Measurements from ENCODE around the gene MYO3A. TPM values are rescaled to one million over a fixed set of nuclear protein-coding genes. Genes with fewer than 3 reads are reported as not detected.

Gene MYO3A
- total and polyA plus RNA-seq, 2 experiments from 2014 or later, result 3.0 to 10.7 TPM

GRCh38 chr10:26173837-26174236 lies 239.8 kb downstream of the MYO3A start:
- Histone ChIP-seq H2AFZ (no peak overlapping the region), H3K4me2 (no peak overlapping the region), H3K4me1 (ENCODE audit: insufficient read depth) (peaks cover 14% of the 10 kb centered on the region; the same call in 1 of the 2 replicates), H3K27ac (ENCODE audit: low read depth) (no peak overlapping the region), H3K9me2 (ENCODE audit: insufficient read depth) (no peaks in the 10 kb centered on the region), H4K20me1 (replicated peaks; ENCODE audit: insufficient read depth) (no peaks in the 10 kb centered on the region), H3K4me3 (no peak overlapping the region), H3F3A (replicated peaks; ENCODE audit: low read depth) (no peaks in the 10 kb centered on the region), H3K36me3 (ENCODE audit: insufficient read depth) (no peaks in the 10 kb centered on the region), H3K27me3 (ENCODE audit: insufficient read depth) (no peaks in the 10 kb centered on the region), H3K79me2 (replicated peaks; ENCODE audit: insufficient read depth) (no peaks in the 10 kb centered on the region)
- no peaks in the 10 kb centered on the region for H3K36me3 Mint-ChIP-seq (ENCODE audit: low read depth)
- no peaks in the 10 kb centered on the region; the same call in 2 of the 3 replicates for H3K9me3 Mint-ChIP-seq
- TF ChIP-seq EZH2 (IDR thresholded peaks at IDR 0.05; ENCODE audit: low read depth, unreplicated experiment), result no peak
- TF ChIP-seq CREB1 (CRISPR knock-in tag; IDR thresholded peaks at IDR 0.05; ENCODE audit: low read depth), result no peak
- TF ChIP-seq STAT1 (IDR thresholded peaks at IDR 0.05; ENCODE audit: unreplicated experiment), result no peak
- no peak for TF ChIP-seq CTCF (conservative IDR thresholded peaks at IDR 0.05; ENCODE audit: low read depth in 2 of 2)
- TF ChIP-seq REST (IDR thresholded peaks at IDR 0.05; ENCODE audit: unreplicated experiment), result no peak
- TF ChIP-seq JUNB (IDR thresholded peaks at IDR 0.05; ENCODE audit: unreplicated experiment), result no peak
- TF ChIP-seq EZH2phosphoT487 (IDR thresholded peaks at IDR 0.05; ENCODE audit: unreplicated experiment), result no peak
- no peak for TF ChIP-seq ZNF114 (CRISPR knock-in tag; IDR thresholded peaks at IDR 0.05)
- TF ChIP-seq POLR2AphosphoS5 (IDR thresholded peaks at IDR 0.05; ENCODE audit: low read depth), result no peak
- no peak for TF ChIP-seq NANOG (IDR thresholded peaks at IDR 0.05; ENCODE audit: borderline replicate concordance)
- TF ChIP-seq ZNF462 (CRISPR knock-in tag; IDR thresholded peaks at IDR 0.05), result no peak
- no peak for TF ChIP-seq ZNF331 (CRISPR knock-in tag; IDR thresholded peaks at IDR 0.05; ENCODE audit: low read depth)
- no peak for TF ChIP-seq ETS1 (IDR thresholded peaks at IDR 0.05)
- no peak overlapping the region for H3K27ac Mint-ChIP-seq
- ATAC-seq (no peak), DNase-seq (ENCODE audit: low spot score) (no peak)
- no peak overlapping the region for H3K4me3 Mint-ChIP-seq
- peaks cover 30% of the 10 kb centered on the region for H3K4me1 Mint-ChIP-seq
- peaks cover 4% of the 10 kb centered on the region for H3K27me3 Mint-ChIP-seq (ENCODE audit: insufficient read depth, low read depth, poor library complexity)
